ENCODE data around the gene CLCN7.

- TF ChIP-seq CTCF (conservative IDR thresholded peaks at IDR 0.05; ENCODE audit: low read depth in 2 of 2) (no peak), ZNF114 (CRISPR knock-in tag; IDR thresholded peaks at IDR 0.05) (no peak), POLR2AphosphoS5 (IDR thresholded peaks at IDR 0.05; ENCODE audit: low read depth) (no peak), EZH2 (IDR thresholded peaks at IDR 0.05; ENCODE audit: low read depth, unreplicated experiment) (no peak), ZNF331 (CRISPR knock-in tag; IDR thresholded peaks at IDR 0.05; ENCODE audit: low read depth) (no peak), REST (IDR thresholded peaks at IDR 0.05; ENCODE audit: unreplicated experiment) (no peak), JUNB (IDR thresholded peaks at IDR 0.05; ENCODE audit: unreplicated experiment) (no peak), EZH2phosphoT487 (IDR thresholded peaks at IDR 0.05; ENCODE audit: unreplicated experiment) (no peak), CREB1 (CRISPR knock-in tag; IDR thresholded peaks at IDR 0.05; ENCODE audit: low read depth) (no peak), STAT1 (IDR thresholded peaks at IDR 0.05; ENCODE audit: unreplicated experiment) (no peak)
Observed at GRCh38 chr16:1466054-1466453, 8.8 kb downstream of the CLCN7 start.

All from GM23338 (cell line).